Mesothelial cell of epicardium (in vitro differentiated cells): ENCODE measurements around the gene PCDHGA6. TPM values are rescaled to one million over a fixed set of nuclear protein-coding genes. Genes with fewer than 3 reads are reported as not detected.
"Not testable (repeated sequence)": the region's sequence is repeated elsewhere in the genome, so short reads cannot be mapped to it uniquely, and the experiment has no call there.

Experiments used
- DNase-seq, 2 experiments: peaks; one replicate each; pipeline ENCODE4 v3.0.0; 2021; ENCODE audit warnings: low spot score in 2 of 2; ENCODE audit not compliant: unreplicated experiment in 2 of 2
- H3K27ac Mint-ChIP-seq: 2 replicates; pipeline ENCODE4 v1.8.0; 2021; ENCODE audit warnings: mixed read lengths
- H3K27me3 Mint-ChIP-seq: 2 replicates; pipeline ENCODE4 v1.8.0; 2021; ENCODE audit warnings: low read depth, mixed read lengths
- H3K36me3 Mint-ChIP-seq: 2 replicates; pipeline ENCODE4 v1.8.0; 2021; ENCODE audit warnings: mixed read lengths
- H3K4me1 Mint-ChIP-seq: 2 replicates; pipeline ENCODE4 v1.8.0; 2021; ENCODE audit warnings: mixed read lengths
- H3K4me3 Mint-ChIP-seq: 2 replicates; pipeline ENCODE4 v1.8.0; 2021; ENCODE audit warnings: mild to moderate bottlenecking, moderate library complexity, mixed read lengths
- H3K9me3 Mint-ChIP-seq: 2 replicates; pipeline ENCODE4 v1.8.0; 2021; ENCODE audit warnings: mixed read lengths
- CTCF ChIP-seq: fragments of 200-600 bp; sonication (generic); IDR thresholded peaks from one replicate; pipeline ENCODE4 v1.5.0; 2021; ENCODE audit warnings: antibody characterized with exemption; ENCODE audit not compliant: unreplicated experiment
- total RNA-seq: library from RNA; stranded (reverse); gene quantifications from 3 replicates; pipeline ENCODE4 v1.2.1, GENCODE V29; 2021

The PCDHGA6 gene
- total RNA-seq, 1 donor from 2014 or later = 0.25 TPM

DNA sequence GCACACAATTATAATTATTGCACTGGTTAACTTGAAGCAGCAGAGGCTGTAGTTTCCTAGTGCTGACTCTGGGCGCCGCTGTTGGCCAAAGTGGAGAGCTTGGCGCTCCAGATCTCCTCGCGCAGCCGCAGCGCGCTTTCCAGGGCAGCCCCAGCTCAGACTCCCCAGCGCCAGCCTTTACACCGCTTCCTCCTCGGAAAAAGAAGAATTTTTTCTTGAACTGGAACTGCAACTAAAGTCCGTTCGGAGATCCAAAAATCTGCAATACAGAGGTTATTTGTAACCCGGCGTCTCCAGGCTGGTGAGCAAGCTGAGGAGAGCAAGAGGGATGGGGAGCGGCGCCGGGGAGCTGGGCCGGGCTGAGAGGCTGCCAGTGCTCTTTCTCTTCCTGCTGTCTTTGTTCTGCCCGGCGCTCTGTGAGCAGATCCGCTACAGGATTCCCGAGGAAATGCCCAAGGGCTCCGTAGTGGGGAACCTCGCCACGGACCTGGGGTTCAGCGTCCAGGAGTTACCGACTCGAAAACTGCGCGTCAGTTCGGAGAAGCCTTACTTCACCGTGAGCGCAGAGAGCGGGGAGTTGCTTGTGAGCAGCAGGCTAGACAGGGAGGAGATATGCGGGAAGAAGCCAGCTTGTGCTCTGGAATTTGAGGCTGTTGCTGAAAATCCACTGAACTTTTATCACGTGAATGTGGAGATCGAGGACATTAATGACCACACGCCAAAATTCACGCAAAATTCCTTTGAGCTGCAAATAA is 14.0 kb downstream of the PCDHGA6 start, which contains the start of gene PCDHGB4:
PCDHGB4 (plus strand) TSS at position 142 of the 755 bp plus-strand sequence; CDS start at position 329, 187 bp downstream.
- peak; percentile 19 for TF ChIP-seq CTCF
- Mint-ChIP-seq H3K9me3 (peaks cover 65% of the 10 kb centered on the region), H3K4me3 (peak within 1 kb of the TSS; percentile 70), H3K27ac (peak within 1 kb of the TSS; percentile 64), H3K36me3 (peaks cover 36% of the 10 kb centered on the region)
- not testable (repeated sequence) for H3K27me3 Mint-ChIP-seq, H3K4me1 Mint-ChIP-seq, DNase-seq

- TF ChIP-seq CTCF = no peak
- Mint-ChIP-seq H3K36me3 (peaks cover 39% of the 10 kb centered on the region), H3K4me1 (no peaks in the 10 kb centered on the region), H3K4me3 (no peak overlapping the region), H3K27ac (no peak overlapping the region), H3K9me3 (peaks cover 63% of the 10 kb centered on the region), H3K27me3 (no peaks in the 10 kb centered on the region)
- DNase-seq = no peak
Observed at GRCh38 chr5:141388661-141389060, 15.0 kb downstream of the PCDHGA6 start.

DNA sequence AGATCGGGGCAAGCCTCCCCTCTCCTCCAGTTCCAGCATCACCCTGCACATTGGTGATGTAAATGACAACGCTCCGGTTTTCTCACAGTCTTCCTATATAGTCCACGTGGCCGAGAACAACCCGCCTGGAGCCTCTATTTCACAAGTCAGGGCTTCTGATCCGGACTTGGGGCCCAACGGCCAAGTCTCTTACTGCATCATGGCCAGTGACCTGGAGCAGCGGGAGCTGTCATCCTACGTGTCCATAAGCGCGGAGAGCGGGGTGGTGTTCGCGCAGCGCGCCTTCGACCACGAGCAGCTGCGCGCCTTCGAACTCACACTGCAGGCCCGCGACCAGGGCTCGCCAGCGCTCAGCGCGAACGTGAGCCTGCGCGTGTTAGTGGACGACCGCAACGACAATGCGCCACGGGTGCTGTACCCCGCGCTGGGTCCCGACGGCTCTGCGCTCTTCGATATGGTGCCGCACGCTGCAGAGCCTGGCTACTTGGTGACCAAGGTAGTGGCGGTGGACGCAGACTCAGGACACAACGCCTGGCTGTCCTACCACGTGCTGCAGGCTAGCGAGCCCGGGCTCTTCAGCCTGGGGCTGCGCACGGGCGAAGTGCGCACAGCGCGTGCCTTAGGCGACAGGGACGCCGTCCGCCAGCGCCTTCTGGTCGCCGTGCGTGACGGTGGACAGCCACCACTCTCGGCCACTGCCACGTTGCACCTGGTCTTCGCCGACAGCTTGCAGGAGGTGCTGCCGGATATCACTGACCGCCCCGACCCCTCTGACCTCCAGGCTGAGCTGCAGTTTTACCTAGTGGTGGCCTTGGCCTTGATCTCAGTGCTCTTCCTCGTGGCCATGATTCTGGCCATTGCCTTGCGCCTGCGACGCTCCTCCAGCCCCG is 15.7 kb downstream of the PCDHGA6 start:
- H3K4me1 Mint-ChIP-seq = no peaks in the 10 kb centered on the region
- peak overlapping the region; percentile 15 for H3K4me3 Mint-ChIP-seq
- peaks cover 64% of the 10 kb centered on the region for H3K9me3 Mint-ChIP-seq
- no peak overlapping the region for H3K27ac Mint-ChIP-seq
- peaks cover 40% of the 10 kb centered on the region for H3K36me3 Mint-ChIP-seq
- no peaks in the 10 kb centered on the region for H3K27me3 Mint-ChIP-seq
- DNase-seq = no peak
- TF ChIP-seq CTCF = no peak

- Mint-ChIP-seq H3K27me3 (no peaks in the 10 kb centered on the region), H3K4me3 (no peak within 1 kb of the TSS), H3K9me3 (peaks cover 55% of the 10 kb centered on the region), H3K36me3 (peaks cover 53% of the 10 kb centered on the region), H3K27ac (no peak within 1 kb of the TSS), H3K4me1 (no peaks in the 10 kb centered on the region)
- TF ChIP-seq CTCF = no peak
- no peak for DNase-seq
Observed at GRCh38 chr5:141392429-141393198, 18.9 kb downstream of the PCDHGA6 start, which contains the start of gene PCDHGA8. TSS of gene PCDHGA8 (plus strand) at chr5:141392633. CDS start at chr5:141392814, 181 bp downstream.

- no peak for DNase-seq
- Mint-ChIP-seq H3K9me3 (peaks cover 54% of the 10 kb centered on the region), H3K4me3 (no peak overlapping the region), H3K27ac (no peak overlapping the region), H3K36me3 (peaks cover 52% of the 10 kb centered on the region), H3K27me3 (no peaks in the 10 kb centered on the region), H3K4me1 (no peaks in the 10 kb centered on the region)
- TF ChIP-seq CTCF = no peak
Observed at GRCh38 chr5:141393267-141393666, 19.6 kb downstream of the PCDHGA6 start.

- H3K27ac Mint-ChIP-seq, H3K4me3 Mint-ChIP-seq, H3K27me3 Mint-ChIP-seq, H3K4me1 Mint-ChIP-seq, DNase-seq: not testable (repeated sequence)
- Mint-ChIP-seq H3K9me3 (peaks cover 54% of the 10 kb centered on the region), H3K36me3 (peaks cover 51% of the 10 kb centered on the region)
Observed at GRCh38 chr5:141394401-141395187, 20.9 kb downstream of the PCDHGA6 start.

DNA sequence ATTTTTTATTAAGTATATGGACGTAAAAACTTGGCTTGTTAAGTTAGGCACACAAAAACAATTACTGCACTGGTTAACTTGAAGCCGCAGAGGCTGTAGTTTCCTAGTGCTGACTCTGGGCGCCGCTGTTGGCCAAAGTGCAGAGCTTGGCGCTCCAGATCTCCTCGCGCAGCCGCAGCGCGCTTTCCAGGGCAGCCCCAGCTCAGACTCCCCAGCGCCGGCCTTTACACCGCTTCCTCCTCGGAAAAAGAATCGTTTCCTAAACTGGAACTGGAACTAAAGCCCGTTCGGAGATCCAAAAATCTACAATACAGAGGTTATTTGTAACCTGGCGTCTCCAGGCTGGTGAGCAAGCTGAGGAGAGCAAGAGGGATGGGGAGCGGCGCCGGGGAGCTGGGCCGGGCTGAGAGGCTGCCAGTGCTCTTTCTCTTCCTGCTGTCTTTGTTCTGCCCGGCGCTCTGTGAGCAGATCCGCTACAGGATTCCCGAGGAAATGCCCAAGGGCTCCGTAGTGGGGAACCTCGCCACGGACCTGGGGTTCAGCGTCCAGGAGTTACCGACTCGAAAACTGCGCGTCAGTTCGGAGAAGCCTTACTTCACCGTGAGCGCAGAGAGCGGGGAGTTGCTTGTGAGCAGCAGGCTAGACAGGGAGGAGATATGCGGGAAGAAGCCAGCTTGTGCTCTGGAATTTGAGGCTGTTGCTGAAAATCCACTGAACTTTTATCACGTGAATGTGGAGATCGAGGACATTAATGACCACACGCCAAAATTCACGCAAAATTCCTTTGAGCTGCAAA is 24.3 kb downstream of the PCDHGA6 start, which contains the start of gene PCDHGB5:
PCDHGB5 (plus strand) TSS at position 192 of the 796 bp plus-strand sequence; CDS start at position 373, 181 bp downstream.
- Mint-ChIP-seq H3K9me3 (peaks cover 49% of the 10 kb centered on the region), H3K36me3 (peaks cover 47% of the 10 kb centered on the region)
- H3K4me1 Mint-ChIP-seq, DNase-seq, H3K4me3 Mint-ChIP-seq, H3K27ac Mint-ChIP-seq, H3K27me3 Mint-ChIP-seq: not testable (repeated sequence)
